ENCODE data around the gene SMG6. TPM values are rescaled to one million over a fixed set of nuclear protein-coding genes. Genes with fewer than 3 reads are reported as not detected.

The SMG6 gene
- total RNA-seq, 4 donors from 2014 or later, result 13.3 to 74.9 (median 41.6) TPM

DNA sequence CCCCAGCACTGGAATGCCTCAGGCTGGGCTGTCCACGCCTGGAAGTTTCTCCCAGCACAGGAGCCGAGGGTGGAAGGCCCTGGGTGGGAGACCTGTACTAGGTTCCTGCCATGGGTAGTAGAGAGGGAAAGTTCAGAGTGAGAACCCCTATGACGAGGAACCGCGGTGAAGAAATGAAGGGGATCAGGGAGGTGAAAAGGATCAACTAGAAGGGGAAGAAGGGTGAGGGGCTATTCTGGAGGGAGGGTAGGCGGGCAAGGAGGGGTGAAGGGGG is 243.3 kb downstream of the SMG6 start:
- TF ChIP-seq, protein P1, sequence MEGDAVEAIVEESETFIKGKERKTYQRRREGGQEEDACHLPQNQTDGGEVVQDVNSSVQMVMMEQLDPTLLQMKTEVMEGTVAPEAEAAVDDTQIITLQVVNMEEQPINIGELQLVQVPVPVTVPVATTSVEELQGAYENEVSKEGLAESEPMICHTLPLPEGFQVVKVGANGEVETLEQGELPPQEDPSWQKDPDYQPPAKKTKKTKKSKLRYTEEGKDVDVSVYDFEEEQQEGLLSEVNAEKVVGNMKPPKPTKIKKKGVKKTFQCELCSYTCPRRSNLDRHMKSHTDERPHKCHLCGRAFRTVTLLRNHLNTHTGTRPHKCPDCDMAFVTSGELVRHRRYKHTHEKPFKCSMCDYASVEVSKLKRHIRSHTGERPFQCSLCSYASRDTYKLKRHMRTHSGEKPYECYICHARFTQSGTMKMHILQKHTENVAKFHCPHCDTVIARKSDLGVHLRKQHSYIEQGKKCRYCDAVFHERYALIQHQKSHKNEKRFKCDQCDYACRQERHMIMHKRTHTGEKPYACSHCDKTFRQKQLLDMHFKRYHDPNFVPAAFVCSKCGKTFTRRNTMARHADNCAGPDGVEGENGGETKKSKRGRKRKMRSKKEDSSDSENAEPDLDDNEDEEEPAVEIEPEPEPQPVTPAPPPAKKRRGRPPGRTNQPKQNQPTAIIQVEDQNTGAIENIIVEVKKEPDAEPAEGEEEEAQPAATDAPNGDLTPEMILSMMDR (IDR thresholded peaks at IDR 0.05), result no peak
- no peak for TF ChIP-seq POLR2A (IDR thresholded peaks at IDR 0.05)

GRCh38 chr17:2059547-2060384 is 243.8 kb downstream of the SMG6 start:
- H3K27me3 ChIP-seq, result no peaks in the 10 kb centered on the region
- TF ChIP-seq, protein P1 (IDR thresholded peaks at IDR 0.05), result no peak
- no peak for TF ChIP-seq POLR2A (IDR thresholded peaks at IDR 0.05)
- intact Hi-C loops (cut with DNase I; ENCODE audit: low total_unique reads), result loop anchor here (10.0 kb wide), 1 partner anchor 115 kb away; no protein-coding TSS in a partner anchor
- no peaks in the 10 kb centered on the region for H3K36me3 ChIP-seq
- no peak for DNase-seq
- H3K4me1 ChIP-seq, result peaks cover 3 to 55% of the 10 kb centered on the region in 2 donors
- H3K27ac ChIP-seq, result peak overlapping the region; percentile 94 to 99
- no peak overlapping the region for H3K4me3 ChIP-seq
- H3K9me3 ChIP-seq, result no peaks in the 10 kb centered on the region

More for the DNA sequence above, 243.3 kb downstream of the SMG6 start:
- no peak overlapping the region for H3K4me3 ChIP-seq
- no peak for DNase-seq
- H3K36me3 ChIP-seq, result no peaks in the 10 kb centered on the region
- intact Hi-C loops (cut with DNase I; ENCODE audit: low total_unique reads), result no loop called here
- peak overlapping the region; percentile 94 to 99 for H3K27ac ChIP-seq
- peaks cover 3 to 60% of the 10 kb centered on the region in 2 donors for H3K4me1 ChIP-seq
- no peaks in the 10 kb centered on the region for H3K9me3 ChIP-seq
- H3K27me3 ChIP-seq, result no peaks in the 10 kb centered on the region

- Histone ChIP-seq H3K9me3 (no peaks in the 10 kb centered on the region), H3K27me3 (no peaks in the 10 kb centered on the region), H3K27ac (peak overlapping the region; percentile 94 to 99), H3K4me3 (peak overlapping the region in 1 of 2 donors; percentile 90), H3K4me1 (peaks cover 3 to 50% of the 10 kb centered on the region in 2 donors), H3K36me3 (no peaks in the 10 kb centered on the region)
- TF ChIP-seq, protein P1 (IDR thresholded peaks at IDR 0.05), result peak; percentile 53 to 79 (median 62)
- TF ChIP-seq POLR2A (IDR thresholded peaks at IDR 0.05), result no peak
- peak; percentile 75 to 84 for DNase-seq
- intact Hi-C loops (cut with DNase I; ENCODE audit: low total_unique reads), result loop anchor here (10.0 kb wide), 1 partner anchor 116 kb away; no protein-coding TSS in a partner anchor
Measured at GRCh38 chr17:2058586-2059546, 244.7 kb downstream of the SMG6 start.

DNA sequence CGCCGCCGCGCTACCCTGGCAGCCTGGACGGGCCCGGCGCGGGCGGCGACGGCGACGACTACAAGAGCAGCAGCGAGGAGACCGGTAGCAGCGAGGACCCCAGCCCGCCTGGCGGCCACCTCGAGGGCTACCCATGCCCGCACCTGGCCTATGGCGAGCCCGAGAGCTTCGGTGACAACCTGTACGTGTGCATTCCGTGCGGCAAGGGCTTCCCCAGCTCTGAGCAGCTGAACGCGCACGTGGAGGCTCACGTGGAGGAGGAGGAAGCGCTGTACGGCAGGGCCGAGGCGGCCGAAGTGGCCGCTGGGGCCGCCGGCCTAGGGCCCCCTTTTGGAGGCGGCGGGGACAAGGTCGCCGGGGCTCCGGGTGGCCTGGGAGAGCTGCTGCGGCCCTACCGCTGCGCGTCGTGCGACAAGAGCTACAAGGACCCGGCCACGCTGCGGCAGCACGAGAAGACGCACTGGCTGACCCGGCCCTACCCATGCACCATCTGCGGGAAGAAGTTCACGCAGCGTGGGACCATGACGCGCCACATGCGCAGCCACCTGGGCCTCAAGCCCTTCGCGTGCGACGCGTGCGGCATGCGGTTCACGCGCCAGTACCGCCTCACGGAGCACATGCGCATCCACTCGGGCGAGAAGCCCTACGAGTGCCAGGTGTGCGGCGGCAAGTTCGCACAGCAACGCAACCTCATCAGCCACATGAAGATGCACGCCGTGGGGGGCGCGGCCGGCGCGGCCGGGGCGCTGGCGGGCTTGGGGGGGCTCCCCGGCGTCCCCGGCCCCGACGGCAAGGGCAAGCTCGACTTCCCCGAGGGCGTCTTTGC is 245.6 kb downstream of the SMG6 start:
- peak in 1 of 2 donors; percentile 46 for DNase-seq

More for the DNA sequence above, 245.6 kb downstream of the SMG6 start:
- Histone ChIP-seq H3K36me3 (no peaks in the 10 kb centered on the region), H3K4me1 (peaks cover 2 to 43% of the 10 kb centered on the region in 2 donors), H3K4me3 (peak overlapping the region in 1 of 2 donors; percentile 90), H3K27me3 (no peaks in the 10 kb centered on the region), H3K9me3 (no peaks in the 10 kb centered on the region), H3K27ac (peak overlapping the region; percentile 94 to 99)
- intact Hi-C loops (cut with DNase I; ENCODE audit: low total_unique reads), result loop anchor here (10.0 kb wide), 1 partner anchor 117 kb away; no protein-coding TSS in a partner anchor
- TF ChIP-seq, protein P1 (IDR thresholded peaks at IDR 0.05), result peak in 1 of 4 experiments; percentile 2
- no peak for TF ChIP-seq POLR2A (IDR thresholded peaks at IDR 0.05)

Data from uterus (tissue), 4 donors.